CD4-positive, alpha-beta T cell treated with Interferon alpha-2 for 1 hour (primary cell): ENCODE measurements around the gene SCN9A.
"Not testable (repeated sequence)": the region's sequence is repeated elsewhere in the genome, so short reads cannot be mapped to it uniquely, and the experiment has no call there.

ENCODE experiments used
- DNase-seq, 2 donors: peaks; one replicate each; pipeline ENCODE4 v3.0.0-alpha.2; 2020 to 2022

The SCN9A gene

DNA sequence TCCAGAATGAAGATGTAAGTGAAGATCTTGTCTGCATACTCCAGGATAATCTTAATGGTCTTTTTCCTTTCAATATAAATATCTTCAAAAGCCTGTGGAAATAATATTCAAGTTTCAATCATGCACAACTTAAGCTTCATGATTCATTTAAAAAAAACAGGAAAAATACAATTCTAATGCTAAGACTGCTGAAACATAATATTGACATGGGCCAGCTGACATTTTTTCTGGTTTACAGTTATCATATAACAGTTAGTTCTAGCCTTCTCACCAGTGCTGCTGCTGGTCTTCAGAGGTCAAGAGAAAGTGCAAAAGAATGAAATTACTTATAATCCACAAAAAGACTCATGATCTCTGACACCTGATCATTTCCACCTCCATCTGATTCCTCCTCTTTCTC is 137.6 kb downstream of the SCN9A start:
- no peak for DNase-seq

DNA sequence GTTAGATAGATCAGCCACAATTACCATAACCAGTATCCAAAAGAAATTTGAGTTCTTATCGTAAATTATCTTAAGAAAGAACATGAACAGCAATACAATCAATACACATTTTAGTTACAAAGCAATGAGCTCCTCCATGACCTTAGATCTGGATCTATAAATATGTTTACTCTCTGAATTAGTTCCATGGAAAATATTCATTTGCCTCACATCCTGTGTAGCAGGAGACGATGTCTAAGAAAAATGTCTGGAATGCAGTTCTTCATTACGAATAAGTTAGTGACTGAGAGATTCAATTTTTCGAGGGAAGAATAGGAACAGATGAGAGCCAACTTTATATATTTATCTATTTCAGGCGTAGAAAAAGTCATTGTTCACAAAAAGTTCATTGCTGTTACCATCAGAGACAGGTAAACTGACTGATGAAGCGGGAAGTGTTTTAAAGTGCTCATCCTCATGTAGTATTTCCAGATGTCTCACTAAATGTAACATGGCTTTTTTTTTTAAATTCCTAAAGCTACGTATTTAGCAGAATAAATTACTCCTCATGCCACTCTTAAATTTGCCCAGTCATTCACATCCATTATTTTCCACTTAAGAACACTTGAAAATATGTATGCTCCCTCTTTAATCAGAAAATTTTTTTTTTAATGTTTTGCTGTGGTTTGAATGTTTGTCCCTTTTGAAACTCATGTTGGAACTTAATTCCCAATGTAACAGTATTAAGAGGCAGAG is 141.5 kb downstream of the SCN9A start:
- no peak for DNase-seq

DNA sequence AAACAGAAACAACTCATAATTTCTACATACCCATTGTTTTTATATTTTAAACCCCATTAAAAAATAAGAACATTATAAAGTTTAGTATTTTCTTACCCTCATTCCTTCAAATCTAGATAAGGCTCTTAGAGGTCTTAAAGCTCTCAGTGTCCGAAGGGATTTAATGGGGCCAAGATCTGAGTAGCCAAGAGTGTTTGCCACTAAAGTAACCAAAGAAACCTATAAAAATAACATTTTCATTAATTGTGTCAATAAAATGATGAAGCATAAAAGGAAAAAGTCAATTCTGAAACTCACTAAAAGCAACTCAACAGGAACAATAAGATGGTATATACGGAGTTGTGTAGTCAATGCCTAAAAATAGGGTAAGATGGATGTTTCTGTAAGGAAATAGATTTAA is 142.5 kb downstream of the SCN9A start:
- no peak for DNase-seq

DNA sequence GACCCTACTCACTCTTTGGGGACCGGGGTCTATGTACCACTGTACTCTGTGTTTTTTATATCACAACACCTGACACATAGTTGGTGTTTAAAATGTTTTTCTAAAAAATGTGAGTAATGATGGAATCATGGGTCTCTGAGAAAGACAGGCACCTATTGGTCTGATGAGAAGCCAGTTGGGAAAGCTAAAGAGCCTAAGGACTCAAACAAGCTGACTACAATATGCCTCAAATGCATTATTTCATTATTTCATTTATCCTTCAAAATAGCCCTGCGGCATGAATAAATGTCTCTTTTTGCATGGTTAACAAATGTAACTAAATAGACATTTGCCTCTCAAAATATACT is 145.0 kb downstream of the SCN9A start:
- no peak for DNase-seq

DNA sequence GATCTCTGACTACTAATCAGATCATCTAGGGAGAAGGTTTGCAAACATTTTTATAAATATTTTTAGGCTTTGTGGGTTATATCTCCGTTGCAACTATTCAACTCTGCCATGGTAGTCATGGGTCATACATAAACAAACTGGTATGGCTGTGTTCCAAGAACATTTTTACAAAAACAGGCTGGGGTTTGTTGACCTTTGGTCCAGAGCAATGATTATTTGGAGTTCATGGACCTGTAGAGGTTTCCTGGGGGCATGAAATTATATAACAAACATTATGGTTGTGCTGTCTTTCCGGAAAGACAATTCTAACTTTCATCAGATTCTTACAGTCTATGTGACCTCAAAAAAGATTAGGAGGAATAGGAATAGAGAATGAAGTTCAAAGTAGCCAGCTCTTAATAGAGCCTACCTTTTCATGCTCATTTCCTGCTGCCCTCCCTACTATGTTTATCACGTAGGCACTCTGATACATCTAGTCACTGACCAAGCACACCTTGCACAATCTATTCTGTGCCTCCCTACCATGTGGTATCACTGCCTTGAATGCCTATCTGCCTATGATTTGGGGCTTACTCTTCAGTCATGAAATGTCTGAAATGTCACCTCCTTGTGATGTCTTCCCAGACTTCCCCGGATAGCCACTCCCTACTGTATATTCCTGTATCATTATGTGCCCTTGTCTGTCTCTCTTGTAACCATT is 145.6 kb downstream of the SCN9A start:
- no peak for DNase-seq

DNA sequence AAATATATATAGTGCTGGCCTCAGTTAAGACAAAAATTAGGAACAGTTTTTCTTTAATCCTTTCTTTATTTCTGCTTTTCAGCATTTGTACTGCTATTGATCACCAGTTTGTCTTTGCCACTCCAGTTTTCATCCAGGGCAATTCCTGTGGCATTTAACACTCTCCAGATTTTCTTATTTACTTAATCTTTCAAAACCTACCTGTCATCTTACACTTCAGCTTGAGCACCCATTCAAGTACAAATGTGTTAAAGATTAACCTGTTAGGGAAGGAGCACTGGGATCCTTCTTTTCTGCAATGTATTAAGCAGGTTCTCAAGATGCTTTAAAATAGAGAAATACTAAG is 146.1 kb downstream of the SCN9A start:
- no peak for DNase-seq

DNA sequence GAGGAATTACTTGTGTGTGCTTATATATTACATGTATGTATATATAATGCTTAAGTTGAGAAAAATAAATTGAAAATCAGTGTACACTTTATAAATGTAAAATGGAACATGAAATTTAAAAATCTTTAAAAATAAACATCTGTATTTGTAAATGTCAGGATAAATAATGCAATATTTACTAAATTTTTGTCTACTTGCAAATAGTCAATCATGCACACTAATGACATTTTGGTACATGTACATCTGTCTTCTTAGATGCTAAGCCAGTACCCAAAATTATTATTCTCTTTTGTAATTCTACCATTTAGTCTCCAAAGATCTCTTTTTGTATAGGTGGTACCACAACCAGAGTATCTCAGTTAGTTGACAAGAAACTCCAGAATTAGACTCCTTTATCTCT is 151.5 kb downstream of the SCN9A start:
- no peak for DNase-seq

DNA sequence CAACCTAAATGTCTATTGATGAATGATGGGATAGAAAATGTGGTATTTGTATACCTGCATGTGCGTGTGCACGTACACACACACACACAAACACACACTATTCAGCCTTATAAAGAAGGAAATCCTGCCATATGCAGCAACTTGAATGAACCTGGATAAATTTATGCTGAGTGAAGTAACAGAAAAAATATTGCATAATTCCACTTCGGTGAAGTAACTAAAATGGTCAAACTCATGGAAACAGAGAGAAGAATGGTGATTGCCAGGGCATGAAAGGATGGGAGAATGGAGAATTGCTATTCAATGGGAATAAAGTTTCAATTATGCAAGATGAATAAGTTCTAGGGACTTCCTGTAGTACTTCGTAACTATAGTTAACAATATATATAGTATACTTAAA is 152.4 kb downstream of the SCN9A start:
- DNase-seq, result no peak

DNA sequence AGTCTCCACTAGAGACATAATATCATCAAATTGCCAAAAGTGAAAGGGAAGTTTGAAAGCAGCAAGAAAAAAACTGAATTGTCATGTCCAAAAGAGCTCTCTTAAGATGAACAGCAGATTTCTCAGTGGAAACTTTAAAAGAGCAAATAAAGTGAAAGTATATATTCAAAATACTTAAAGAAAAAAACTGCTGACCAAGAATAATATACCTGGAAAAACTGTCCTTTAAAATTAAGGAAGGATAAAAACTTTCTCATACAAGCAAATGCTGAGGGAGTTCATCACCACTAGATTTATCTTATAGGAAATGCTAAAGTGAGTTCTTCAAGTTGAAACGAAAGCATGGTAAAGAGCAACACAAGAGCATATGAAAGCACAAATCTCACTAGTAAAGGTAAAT is 164.7 kb downstream of the SCN9A start:
- DNase-seq, result no peak

DNA sequence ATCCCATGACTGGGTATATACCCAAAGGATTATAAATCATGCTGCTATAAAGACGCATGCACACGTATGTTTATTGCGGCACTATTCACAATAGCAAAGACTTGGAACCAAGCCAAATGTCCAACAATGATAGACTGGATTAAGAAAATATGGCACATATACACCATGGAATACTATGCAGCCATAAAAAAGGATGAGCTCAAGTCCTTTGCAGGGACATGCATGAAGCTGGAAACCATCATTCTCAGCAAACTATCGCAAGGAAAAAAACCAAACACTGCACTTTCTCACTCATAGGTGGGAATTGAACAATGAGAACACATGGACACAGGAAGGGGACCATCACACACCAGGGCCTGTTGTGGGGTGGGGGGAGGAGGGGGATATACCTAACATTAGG is 165.8 kb downstream of the SCN9A start:
- DNase-seq, result not testable (repeated sequence)

DNA sequence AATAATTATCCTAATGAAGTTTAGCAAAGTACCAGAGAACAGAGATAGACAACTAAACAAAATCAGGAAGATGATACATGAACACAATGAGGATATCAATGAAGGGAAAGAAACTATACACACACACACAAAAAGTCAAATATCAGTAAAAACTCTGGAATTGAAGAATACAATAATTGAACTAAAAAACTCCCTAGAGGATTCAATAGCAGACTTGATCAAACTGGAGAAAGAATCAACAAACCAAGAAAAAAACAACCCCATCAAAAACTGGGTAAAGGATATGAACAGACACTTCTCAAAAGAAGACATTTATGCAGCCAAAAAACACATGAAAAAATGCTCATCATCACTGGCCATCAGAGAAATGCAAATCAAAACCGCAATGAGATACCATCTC is 166.4 kb downstream of the SCN9A start:
- not testable (repeated sequence) for DNase-seq

DNA sequence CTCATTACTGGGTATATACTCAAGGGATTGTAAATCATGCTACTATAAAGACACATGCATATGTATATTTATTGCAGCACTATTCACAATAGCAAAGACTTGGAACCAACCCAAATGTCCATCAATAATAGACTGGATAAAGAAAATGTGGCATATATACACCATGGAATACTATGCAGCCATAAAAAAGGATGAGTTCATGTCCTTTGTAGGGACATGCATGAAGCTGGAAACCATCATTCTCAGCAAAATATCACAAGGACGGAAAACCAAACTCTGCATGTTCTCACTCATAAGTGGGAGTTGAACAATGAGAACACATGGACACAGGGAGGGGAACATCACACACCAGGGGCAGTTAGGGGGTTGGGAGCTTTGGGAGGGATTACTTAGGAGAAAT is 169.6 kb downstream of the SCN9A start:
- DNase-seq, result not testable (repeated sequence)

DNA sequence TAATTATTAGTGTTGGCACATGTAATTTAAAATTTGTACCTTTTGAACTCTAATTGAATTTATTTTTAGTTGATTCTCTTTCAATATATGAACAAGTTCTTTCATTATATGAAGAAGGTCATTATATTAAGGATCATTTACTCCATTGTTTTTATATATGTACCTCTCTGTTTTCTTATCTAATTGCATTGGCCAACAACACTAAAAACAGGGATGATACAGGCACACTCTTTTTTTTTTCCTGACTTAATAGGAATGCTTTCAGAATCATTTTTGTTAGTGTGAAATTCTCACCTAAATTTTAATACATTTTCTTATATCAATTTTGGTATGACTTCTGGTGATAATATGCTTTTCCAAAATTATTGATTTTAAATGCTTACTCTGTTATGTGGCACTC is 173.0 kb downstream of the SCN9A start:
- DNase-seq, result no peak

DNA sequence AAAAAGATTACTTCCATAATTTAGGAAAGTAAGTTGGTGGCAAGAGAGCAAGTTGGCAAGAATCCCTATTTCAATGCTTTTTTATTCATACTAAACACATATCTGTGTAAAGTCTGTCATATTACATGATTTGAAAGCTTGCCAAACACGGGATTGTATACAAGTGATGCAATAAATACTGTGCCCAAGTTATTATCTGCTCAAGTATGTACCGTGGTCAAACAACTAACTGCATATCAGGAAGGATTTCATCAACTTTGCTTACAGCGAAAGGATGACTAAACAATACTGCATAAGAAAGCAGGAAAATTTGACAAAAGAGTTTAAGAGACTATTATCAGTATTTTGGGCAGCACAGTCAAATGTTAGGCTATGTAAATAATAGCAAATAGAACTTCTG is 178.3 kb downstream of the SCN9A start:
- no peak for DNase-seq

DNA sequence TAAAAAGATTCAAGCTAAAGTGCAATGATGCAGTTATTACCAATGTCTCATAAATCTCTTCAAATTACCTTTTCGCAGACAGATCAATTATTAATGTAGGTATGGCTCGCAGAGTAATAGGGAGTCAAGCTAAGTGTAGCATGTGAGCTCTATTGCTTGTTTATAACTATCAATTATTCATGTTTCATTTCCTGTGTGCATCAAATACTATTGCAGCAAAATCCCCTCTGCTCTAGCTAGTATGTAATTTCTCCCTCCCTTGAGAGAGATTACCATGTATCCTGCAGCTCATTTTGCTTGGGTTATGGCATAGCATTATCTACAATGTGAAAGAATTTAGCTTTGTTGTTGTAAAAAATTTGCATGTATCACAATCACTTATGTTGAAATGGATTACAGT is 182.3 kb downstream of the SCN9A start:
- no peak for DNase-seq

DNA sequence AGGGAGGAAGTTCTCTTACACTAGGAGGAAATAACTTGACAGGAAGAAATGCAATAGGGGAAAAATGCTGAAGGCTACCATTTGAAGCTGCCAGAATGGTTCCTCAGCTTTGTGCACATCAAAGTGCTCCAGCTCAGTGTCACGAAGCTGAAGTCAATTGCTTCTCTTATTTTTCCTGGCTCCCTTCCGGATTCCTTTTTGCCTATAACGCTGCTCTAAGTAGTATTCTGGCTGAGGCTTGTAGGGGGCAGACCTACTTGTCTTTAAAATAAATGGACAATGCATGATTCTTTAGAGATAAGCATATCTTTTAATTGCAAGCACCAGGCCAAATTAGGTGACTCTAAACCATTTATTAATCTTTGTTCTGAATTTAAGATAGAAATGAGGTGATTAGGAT is 187.7 kb downstream of the SCN9A start:
- no peak for DNase-seq

DNA sequence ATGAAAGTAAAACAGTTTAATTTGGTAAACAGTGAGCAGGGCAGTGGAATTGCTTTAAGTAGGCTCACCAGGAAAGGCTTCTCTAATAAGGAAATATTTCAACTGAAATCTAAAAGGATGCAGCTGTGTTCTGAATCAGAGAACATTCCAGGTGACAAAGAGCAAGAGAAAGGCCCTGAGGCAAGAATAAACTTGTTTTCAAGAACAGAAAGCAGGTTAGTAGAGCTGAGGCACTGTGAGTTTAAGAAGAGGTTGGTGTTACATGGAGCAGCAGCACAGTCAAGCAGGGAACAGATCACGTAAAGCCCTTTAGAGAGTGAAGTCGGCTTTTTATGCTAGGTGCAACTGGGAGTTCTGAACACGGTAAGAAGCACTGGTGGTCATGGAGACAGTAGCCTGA is 191.0 kb downstream of the SCN9A start:
- DNase-seq, result no peak

DNA sequence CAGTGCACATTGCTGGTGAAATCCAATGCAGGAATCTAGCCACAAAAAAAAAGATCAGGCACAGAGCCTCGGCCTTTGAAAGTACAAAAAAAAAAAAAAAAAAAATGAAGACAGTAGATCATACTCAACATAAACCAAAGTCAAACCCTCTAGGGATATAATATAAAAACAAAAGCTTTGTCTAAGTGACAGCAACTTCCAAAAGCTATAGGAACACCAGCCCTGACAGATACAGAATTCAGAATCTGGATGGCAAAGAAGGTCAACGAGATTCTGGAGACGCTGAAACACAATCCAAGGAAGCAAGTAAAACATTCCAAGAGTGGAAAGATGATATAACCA is 194.0 kb downstream of the SCN9A start:
- no peak for DNase-seq

DNA sequence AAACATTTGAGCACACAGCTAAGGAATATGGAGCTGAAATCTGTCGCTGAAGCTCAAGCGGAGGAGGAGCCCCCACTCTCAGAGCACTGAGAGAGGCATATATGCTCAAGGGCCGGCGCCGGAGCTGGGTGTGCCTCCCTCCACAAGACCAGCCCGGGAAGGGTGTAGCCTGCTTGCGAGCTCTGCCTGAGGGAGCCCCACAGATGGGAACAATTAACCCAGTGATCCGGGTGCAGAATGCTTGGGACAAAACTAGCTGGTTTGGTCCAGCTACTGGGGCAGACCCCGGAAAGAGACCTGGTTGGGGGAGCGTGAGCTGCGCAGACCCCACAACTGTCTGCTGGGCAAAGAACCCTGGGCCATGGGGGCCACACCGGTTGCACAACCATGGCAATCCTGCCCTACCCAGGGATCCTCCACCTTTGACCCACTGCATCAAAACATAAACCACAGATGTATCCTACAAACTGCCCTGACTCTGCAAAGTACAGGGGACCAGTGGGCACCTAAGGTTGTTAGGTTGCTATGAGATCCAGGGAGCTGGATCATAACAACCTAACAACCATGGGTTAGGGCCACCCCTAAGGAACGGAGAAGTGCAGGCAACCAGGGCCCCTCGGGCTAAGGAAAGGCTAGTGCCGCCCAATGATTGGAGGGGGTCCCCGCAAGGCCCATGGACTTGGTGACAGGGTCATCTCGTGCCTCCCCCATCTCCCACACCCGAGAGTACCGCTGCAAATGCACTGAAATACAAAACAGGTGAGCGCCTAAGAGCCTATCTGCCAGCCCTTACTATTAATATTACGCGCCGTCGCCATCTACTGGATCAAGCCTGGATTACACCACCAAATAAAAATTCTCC is 194.6 kb downstream of the SCN9A start:
- DNase-seq, result peak in 1 of 2 donors; percentile 15

DNA sequence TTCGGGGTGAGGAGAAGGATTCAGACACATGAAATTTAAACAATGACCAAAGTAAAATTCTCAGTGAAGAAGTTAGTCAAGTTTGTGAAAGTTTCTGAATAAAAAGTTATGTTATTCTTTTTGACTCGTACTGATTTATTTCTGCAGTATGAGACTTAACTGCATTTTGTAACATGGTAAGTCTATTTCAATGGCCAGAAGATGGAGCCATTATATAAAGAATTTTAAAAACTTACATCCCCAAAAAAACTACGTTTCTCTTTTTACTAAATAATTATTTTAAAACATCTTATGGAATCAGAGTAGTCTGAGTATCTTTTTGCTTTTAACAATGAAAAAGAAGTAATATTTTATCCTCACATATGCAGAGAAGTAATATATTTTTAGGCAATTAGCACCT is 196.5 kb downstream of the SCN9A start:
- no peak for DNase-seq

DNA sequence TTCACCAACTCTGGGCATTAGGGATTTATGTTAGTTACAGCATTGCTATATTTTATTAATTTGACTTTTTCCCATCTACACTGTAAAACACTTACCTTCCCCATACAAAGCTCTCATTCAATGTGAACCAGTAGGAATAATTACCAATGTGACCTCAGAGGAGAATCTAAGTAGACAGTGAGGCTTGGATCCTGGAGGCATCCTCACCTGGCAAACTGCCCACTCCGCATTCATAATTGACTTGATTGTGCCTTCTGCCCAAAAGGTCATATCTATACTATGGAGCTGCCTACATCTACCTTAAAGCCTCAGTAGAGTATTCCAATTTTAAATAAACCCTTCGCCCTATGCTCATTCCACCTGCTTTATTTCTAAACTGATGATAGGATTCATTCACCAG is 202.5 kb downstream of the SCN9A start:
- DNase-seq, result no peak

DNA sequence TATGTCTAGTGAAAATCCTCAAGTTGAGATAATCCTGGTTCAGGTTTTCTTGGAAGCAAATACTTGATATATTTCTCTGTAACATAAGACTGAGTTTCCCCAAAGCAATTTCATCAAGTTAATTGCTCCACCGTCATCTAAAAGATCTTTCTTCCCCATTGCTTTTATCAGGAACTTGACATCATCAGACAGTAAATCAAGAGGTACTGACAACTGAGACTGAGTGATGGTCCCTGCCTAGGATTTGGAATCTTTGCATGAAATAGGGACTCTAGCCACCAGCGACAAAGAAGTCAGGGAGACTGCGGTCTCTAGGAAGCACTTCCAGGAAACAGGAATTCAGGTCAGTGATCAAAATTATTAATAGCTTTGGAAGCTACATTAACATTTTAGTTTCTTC is 204.5 kb downstream of the SCN9A start:
- no peak for DNase-seq

DNA sequence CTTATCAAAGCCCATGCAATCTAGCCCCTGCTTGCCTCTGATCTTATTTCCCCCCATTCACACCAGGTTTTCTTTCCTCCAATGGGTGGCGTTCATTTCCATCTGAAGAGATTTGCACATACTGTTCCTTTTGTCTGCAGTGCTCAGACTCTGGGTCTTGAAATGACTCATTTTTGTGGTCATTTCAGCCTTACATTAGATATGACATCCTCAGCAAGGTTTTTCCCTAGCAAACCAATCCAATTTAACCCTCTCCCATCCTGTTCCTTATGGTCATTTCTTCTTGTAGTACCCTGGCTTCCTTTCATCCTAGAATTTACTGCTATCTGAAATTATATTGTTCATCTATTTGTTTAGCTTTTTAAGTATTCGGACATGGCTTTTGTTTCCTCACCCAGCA is 205.4 kb downstream of the SCN9A start:
- DNase-seq, result no peak

DNA sequence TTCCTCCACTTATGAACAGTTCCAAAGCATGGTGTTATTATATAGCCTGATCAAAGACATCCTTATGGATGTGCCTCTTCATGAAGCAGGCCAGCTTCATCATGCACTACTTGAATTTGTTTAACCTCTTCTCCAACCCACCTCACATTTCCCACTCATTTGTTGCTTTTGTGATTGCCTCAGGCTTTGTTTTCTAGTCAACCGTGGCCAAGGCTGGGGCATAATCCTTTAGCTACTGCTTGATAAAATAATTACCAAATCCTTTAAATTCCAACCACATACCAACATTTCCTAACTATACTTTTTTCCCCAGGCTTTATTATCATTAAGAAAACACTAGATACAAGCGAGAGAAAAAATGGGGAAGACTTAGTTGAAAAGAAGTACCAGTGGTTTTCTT is 208.3 kb downstream of the SCN9A start:
- no peak for DNase-seq
